Endothelial cell of umbilical vein (primary cell): ENCODE results near the gene MST1.
"Not testable (repeated sequence)": the region's sequence is repeated elsewhere in the genome, so short reads cannot be mapped to it uniquely, and the experiment has no call there.

Source experiments
- CTCF ChIP-seq, 2 donors: IDR thresholded peaks; 1 replicate in 1 of 2; 2 replicates in 1 of 2; pipeline ENCODE4 v1.5.1; 2011; ENCODE audit warnings: low read length in 2 of 2, mild to moderate bottlenecking in 2 of 2, moderate library complexity in 2 of 2, control low read depth in 1 of 2, inconsistent platforms in 1 of 2, low read depth in 1 of 2; ENCODE audit not compliant: insufficient read depth in 1 of 2; ENCODE audit errors: extremely low read depth in 1 of 2
- EZH2 ChIP-seq: IDR thresholded peaks from 2 replicates; pipeline ENCODE4 v1.6.1; 2012; ENCODE audit warnings: borderline replicate concordance, low read depth, mild to moderate bottlenecking, moderate library complexity, low read length, inconsistent platforms; ENCODE audit not compliant: severe bottlenecking

GRCh38 chr3:49690856-49691255 is 1.6 kb upstream of the MST1 start:
- not testable (repeated sequence) for TF ChIP-seq CTCF (IDR thresholded peaks at IDR 0.05; ENCODE audit: extremely low read depth in 1 of 2, insufficient read depth in 1 of 2, low read depth in 1 of 2, low read length in 2 of 2); EZH2
